ENCODE data around the gene SPRN.
A peak's percentile ranks its signal among the peaks of the same experiment; 100 is the strongest.
"Not testable (repeated sequence)": the region's sequence is repeated elsewhere in the genome, so short reads cannot be mapped to it uniquely, and the experiment has no call there.

Gene SPRN

DNA sequence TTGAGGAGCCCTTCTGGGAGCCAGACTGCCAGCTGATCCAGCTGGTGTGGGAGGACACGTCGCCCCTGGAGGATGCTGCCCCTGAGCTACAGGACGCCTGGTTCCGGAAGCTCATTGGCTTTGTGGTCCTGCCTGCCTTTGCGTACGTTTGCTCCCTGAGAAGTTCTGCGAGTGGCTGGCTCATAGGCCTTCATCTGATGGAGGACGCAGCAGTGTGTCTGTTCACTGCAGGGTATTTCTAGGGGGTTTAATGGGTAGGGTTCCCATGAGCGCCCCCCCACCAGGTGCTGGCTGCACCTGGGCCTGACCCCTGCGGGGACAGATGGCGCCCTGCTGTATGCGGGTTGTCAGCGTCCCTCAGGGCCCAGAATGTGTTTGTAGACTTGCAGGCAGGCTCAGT is 40.4 kb downstream of the SPRN start:
- DNase-seq = no peak

DNA sequence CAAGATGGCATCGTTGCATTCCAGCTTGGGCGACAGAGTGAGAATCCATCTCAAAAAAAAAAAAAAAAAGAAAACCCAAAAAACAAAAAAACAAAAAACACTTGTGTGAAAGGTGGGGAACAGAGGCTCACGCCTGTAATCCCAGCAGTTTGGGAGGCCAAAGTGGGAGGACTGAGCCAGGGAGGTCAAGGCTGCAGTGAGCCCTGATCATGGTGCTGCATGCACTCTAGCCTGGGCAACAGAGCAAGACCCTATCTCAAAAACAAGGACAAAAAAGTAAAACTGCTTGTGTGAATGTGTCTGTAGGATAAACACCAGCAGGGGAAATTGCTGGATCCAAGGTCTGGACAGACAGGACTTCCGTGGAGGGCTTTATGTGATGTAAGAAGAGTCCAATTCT is 40.9 kb downstream of the SPRN start:
- no peak for DNase-seq

DNA sequence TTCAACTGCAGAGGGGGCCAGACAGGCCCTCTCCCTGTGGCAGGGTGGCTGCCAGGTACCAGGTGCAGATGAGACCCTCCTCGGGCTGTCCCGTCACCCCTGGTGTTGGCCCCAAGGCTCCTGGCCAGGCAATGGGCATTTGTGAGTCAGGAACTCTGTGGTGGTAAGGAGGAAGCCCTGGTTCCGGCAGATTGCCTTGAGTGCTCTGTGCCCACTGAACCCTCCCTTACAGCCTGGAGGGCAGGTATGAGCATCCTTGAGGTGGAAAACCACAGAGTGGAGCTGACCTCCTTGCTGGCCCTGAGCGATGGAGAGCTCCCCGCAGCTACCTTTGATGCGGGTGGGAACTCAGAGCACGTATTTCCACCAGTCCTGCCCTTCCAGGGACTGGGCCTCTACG is 43.4 kb downstream of the SPRN start:
- no peak for DNase-seq

DNA sequence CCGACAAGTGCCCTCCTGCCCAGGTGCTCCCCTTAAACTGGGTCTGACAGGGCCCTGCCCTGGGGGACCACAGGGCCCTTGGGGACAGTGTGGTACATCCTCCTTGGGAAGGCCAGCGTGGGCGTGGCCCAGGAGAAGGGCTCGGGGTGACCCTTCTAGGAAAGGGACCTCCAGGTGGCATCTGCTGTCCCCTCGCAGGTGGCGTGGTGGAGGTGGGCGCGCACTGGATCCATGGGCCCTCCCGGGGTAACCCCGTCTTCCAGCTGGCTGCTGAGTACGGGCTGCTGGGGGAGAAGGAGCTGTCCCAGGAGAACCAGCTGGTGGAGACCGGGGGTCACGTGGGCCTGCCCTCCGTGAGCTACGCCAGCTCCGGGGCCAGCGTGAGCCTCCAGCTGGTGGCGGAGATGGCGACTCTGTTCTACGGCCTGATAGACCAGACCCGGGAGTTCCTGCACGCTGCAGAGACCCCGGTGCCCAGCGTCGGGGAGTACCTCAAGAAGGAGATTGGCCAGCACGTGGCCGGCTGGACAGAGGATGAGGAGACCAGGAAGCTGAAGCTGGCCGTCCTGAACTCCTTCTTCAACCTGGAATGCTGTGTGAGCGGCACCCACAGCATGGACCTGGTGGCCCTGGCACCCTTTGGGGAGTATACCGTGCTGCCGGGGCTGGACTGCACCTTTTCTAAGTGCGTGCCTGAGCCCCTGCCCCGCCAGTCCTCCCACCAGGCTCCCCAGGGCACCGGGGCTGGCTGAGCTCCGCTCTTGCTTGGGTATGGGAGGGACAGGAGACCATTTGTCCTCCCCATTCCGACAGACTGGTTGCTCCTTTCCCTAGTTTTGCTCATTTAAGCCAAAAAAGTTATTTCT is 44.4 kb downstream of the SPRN start:
- no peak for DNase-seq

DNA sequence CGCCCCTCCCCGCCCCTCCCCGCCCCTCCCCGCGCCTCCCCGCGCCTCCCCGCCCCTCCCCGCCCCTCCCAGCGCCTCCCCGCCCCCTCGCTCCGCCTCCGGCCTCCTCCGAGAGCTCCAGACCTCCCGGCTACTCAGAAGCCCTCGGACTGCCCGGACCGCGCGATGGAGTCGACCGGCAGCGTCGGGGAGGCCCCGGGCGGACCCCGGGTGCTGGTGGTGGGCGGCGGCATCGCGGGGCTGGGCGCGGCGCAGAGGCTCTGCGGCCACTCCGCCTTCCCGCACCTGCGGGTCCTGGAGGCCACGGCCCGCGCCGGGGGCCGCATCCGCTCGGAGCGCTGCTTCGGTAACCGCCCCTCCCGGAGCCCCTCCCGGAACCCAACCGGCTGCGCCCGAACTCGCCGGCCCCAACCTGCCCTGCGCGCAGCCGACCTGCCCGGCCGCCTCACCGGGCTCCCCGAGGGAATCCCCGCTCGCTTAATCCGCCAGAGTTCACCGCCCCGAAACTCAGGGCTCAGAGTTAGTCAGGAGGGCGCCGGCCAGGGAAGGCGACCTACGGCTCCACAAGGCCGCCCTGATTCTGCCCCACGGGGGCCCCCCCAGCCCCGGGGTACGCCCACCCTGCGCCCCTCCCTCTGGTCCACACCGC is 45.1 kb downstream of the SPRN start, which contains the start of gene PAOX:
TSS of gene PAOX (plus strand) at position 111 of the 649 bp plus-strand sequence. CDS start at position 166, 55 bp downstream.
- peak; percentile 67 for DNase-seq

GRCh38 chr10:133378251-133379096 is 46.0 kb downstream of the SPRN start:
- DNase-seq = peak; percentile 49

- DNase-seq = no peak
Observed at GRCh38 chr10:133377818-133378250, 46.6 kb downstream of the SPRN start.

GRCh38 chr10:133377025-133377817 is 47.2 kb downstream of the SPRN start:
- no peak for DNase-seq

- DNase-seq = not testable (repeated sequence)
Observed at GRCh38 chr10:133376183-133376582, 48.2 kb downstream of the SPRN start.

- DNase-seq = no peak
Observed at GRCh38 chr10:133375357-133376115, 48.9 kb downstream of the SPRN start.

GRCh38 chr10:133373174-133374090 is 51.0 kb downstream of the SPRN start, which contains the start of gene ECHS1:
Gene ECHS1, minus strand, starts transcription at chr10:133373354. Its CDS starts 21 bp downstream, at chr10:133373333.
- peak; percentile 91 for DNase-seq

GRCh38 chr10:133372507-133372906 is 51.9 kb downstream of the SPRN start:
- DNase-seq = no peak

All from CD4-positive, alpha-beta T cell treated with Interleukin-15 for 1 hour (primary cell).